Embryonic facial prominence (tissue), 1 donor: ENCODE results near the gene RIOK1.

Experiments
- DNase-seq: peaks from one replicate; pipeline ENCODE4 v3.0.0-alpha.2; 2016; ENCODE audit errors: extremely low spot score

RIOK1 gene

DNA sequence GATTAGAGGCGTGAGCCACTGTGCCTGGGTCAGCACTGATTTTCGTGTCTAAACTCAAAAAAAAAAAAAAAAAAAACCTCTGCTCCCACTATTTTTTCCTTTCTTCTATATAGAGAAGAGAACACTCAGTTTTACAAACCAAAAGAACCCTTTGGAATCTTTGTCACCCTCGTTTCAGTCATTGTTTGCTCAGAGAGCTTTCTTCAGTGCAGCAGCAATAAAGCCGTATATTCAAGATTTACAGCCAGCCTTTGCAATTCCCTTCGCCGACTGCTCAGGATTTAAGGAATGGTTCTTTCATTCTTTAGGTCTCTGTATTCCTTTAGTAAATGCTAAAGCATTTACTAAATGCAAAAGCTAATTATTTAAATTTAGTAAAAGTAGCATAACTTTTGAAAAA is 20.1 kb downstream of the RIOK1 start:
- DNase-seq = no peak

DNA sequence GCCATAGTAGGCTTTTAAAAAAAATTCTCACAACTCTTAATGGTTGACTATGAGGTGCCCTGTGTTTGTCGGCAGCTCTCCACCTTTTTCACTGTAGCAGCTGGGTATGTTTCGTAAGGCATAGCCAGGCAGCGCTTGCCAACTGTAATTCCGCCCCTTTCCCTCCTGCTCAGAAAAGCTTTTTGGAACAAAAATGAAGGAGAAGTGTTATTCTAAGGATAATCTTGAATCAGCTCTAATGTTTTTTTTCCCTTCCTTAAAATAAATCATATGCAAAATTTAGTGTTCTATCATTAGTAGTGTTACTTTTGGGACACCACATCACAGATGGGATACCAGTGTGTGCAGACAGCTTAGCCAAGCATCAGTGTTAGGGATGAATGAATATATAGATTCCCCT is 21.2 kb downstream of the RIOK1 start:
- no peak for DNase-seq

DNA sequence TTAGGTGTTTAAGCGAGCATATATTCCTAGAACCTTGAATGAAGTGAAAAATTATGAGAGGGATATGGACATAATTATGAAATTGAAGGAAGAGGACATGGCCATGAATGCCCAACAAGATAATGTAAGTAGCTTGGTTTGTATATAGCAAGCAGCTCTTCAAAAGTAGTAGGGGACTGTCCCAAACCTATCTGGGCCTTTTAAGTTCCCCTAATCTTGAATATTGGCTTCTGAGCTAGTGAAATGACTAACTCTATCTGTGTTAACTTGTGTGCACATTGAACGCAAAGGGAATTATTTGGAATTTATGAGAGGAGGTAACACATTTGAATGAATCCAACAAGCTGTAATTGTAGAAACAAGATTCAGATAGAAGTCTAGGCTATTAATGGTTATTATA is 21.7 kb downstream of the RIOK1 start:
- DNase-seq = no peak

DNA sequence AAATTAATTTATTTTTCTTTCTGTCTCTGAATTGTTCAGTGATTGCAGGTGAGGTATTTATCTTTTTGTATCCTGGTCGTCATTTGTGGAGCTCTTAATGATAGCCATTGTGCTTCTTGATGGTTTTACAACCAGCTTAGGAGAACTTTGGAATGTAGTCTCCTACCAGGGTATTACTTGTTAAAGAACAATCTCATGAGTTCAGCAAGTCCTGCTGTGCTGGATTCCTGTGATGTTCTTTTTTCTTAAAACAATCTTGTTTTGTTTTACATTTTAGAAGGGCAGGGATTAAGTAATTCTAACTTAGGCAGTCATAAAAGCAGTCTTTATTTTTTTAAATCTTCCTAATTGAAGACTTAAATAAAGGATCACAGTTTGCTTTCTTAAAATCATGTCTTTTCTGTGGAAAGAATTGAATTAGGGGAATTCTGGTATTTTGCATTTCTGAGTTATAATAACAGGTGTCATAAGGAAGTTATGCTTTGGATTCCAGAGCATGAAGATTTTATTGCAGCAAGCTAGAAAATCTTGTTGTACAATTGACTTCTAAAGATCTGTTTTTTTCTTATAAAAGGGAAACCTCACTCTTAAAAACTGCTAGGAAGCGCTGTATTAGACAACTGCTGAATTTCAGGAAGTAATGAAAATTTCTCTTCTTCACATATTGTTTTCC is 23.7 kb downstream of the RIOK1 start:
- no peak for DNase-seq

DNA sequence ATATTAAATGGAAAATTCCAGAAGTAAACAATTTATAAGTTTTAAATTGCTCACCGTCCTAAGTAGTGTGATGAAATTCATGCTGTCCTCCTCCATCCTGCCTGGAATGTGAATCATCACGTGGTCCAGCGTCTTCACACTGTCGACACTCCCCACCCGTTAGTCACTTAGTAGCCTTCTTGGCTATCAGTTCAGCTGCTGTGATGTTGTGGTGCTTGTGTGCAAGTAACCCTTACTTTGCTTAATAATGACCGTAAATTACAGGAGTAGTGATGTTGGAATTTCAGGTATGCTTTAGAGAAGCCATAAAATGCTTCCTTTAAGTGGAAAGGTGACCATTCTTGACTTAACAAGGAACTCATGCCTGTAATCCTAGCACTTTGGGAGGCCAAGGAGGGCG is 25.2 kb downstream of the RIOK1 start:
- no peak for DNase-seq

DNA sequence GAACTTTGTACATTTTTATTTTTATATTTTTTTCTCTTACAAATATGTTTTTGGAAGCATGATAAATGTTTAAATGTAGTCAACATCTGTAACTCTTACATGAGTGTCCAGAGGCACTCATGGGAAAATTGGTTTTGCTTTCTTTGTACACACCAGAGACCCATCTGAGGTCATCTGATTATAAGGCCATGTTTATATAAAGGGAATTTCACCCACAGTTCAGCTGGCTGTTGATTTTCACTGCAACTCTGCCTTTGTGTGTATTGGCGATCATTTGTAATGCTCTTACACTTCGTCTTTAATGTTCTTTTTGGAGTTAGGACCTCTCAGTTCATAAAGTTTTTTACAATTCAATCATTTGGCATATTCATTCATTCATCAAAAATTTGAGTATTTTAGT is 28.1 kb downstream of the RIOK1 start:
- no peak for DNase-seq

DNA sequence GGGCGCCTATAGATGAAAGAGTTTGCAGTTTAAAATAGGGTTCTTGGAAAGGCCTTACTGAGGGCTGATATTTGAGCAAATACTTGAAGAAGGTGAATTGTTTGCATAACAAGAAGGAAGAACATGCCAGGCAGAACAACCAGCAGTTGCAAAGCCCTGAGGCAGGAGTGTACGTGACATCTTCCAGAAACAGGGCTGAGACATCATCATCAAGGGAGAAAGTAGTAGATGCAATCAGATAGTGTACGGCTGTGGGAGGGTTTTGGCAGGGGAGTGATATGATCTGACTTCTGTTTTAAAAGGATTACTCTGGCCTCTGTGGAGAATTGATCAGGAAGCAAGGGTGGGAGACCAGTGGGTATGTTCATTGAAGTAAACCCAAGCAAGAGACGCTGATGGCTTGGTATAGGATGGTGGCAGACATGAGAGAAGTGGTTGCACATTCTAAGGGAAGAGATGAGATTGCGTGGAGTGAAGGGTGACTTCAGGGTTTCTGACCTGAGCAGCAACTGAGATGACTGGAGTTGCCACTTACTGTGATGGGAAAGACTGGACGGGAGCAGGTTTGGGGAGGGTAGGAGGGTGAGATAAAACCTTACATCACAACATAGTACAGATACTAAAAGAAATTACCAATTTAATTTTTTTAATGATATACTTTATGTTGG is 28.8 kb downstream of the RIOK1 start:
- DNase-seq = no peak

DNA sequence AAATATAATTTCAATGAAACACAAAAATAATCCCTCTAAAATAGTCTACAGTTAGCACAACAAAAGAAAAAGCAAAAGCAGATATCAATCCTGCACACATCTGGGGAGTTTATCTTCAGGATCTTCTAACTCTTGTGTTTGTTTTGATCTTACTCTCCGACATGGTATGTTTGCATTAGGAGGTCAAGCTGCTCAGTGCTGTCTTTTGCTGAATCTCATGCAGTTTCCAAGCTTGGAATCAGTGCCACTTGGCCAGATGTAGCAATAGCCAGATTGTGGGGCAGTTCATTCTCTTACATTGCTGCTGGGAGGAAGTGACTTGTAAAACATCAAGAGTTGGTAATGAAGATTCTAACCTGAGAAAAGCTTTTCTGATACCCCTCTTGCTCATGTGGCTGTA is 29.5 kb downstream of the RIOK1 start:
- no peak for DNase-seq

DNA sequence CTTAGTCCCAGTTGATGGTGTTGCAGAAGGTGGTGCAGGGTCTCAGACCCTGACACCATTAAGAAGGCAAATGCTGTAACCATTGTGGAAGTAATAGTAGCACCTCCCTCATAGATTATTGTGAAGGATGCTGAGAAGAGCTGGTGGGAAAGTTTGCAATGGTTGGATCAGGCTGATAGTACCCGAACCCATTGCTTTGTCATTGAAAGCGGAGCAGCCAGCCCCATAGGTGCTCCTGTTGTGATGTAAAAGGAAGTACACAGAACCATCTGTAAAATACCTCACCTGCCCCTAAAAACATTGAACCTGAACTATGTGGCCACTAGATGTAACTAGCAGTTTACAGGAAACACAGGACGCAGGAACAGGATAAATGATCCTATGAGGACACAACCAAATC is 31.5 kb downstream of the RIOK1 start:
- no peak for DNase-seq

DNA sequence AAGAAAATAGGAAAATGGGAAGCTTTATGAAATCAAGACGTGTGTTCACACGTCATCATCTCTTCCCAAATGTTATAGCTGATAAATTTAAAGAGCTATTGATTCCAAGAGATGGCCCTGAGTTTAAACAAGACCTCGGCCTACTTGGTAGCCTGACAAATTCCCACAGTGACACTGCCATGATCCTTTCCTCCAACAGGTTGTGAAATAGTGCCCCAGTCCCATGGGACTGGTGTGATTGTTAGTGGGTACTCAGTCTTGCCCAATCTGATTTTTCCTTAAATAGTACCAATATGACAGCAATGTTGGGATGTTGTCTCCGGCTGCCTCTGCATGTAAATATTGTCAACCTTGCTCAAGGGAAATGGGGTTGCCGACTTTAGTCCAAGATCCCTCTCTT is 34.5 kb downstream of the RIOK1 start:
- no peak for DNase-seq

DNA sequence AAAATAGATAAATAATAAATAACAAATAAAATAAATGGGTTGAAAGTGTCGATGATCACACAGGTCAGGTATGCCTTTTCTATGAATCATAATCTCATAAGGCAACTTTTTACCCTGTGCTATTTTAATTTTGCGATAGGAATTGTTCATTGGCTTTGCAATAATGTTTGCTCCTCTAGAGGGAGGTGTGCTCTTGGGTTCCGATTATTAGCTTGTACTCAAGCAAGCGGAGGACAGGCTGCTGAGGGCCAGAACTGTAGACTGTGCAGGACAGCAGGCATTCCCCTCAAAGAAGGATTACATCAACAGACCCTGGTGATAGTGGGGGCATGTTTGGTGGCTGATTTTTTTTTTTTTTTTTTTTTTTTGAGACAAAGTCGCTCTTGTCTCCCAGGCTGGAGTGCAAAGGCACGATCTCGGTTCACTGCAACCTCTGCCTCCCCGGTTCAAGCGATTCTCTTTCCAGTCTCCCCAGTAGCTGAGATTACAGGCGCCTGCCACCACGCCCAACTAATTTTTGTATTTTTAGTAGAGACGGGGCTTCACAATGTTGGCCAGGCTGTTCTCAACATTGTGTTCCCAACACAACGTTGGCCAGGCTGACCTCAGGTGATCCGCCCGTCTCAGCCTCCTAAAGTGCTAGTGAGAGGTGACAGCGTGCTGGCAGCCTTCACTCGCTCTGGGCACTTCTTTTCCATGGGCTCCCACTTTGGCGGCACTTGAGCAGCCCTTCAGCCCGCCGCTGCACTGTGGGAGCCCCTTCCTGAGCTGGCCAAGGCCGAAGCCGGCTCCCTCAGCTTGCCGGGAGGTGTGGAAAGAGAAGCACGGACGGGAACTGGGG is 35.6 kb downstream of the RIOK1 start:
- no peak for DNase-seq

DNA sequence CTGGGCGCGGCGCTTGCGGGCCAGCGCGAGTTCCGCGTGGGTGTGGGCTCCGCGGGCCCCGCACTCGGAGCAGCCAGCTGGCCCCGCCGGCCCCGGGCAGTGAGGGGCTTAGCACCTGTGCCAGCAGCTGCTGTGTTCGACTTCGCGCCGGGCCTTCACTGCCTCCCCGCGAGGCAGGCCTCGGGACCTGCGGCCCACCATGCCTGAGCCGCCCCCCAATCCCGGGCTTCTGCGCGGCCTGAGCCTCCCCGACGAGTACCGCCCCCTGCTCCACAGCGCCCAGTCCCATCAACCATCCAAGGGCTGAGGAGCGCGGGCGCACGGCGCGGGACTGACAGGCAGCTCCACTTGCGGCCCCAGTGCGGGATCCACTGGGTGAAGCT is 36.2 kb downstream of the RIOK1 start:
- no peak for DNase-seq

DNA sequence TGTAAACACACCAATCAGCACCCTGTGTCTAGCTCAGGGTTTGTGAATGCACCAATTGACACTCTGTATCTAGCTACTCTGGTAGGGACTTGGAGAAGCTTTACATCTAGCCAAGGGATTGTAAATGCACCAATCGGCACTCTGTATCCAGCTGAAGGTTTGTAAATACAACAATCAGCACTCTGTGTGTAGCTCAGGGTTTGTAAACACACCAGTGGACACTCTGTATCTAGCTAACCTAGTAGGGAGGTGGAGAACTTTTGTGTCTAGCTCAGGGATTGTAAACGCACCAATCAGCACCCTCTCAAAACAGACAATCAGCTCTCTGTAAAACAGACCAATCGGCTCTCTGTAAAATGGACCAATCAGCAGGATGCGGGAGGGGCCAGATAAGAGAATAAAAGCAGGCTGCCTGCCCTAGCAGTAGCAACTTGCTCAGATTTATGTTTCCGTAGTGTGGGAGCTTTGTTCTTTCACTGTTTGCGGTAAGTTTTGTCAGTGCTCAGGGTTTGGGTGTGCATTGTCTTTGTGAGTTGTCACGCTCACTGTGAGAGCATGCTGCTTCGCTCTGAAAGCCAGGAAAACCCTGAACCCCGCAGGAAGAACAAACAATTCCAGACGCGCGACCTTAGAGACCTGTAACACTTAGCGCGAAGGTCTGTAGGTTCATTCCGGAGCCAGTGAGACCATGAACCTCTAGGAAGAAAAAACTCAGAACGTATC is 37.0 kb downstream of the RIOK1 start:
- no peak for DNase-seq

DNA sequence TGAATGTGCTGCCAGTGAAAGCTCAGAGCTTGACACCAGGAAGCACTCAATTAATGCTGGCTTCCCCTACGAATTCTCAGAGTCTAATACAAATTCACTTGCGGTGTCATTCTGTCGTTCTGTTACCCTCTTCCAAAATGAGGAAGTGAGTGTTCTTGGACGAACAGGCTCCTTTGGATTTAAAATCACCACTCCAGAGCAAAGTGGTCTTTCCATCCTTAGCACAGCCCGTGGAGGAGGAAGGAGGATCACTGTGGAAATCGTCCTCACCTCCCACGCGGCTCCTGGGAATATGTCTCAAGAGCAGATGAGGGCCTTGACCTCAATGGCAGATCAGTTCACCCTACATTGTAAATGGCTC is 41.7 kb downstream of the RIOK1 start:
- DNase-seq = no peak

DNA sequence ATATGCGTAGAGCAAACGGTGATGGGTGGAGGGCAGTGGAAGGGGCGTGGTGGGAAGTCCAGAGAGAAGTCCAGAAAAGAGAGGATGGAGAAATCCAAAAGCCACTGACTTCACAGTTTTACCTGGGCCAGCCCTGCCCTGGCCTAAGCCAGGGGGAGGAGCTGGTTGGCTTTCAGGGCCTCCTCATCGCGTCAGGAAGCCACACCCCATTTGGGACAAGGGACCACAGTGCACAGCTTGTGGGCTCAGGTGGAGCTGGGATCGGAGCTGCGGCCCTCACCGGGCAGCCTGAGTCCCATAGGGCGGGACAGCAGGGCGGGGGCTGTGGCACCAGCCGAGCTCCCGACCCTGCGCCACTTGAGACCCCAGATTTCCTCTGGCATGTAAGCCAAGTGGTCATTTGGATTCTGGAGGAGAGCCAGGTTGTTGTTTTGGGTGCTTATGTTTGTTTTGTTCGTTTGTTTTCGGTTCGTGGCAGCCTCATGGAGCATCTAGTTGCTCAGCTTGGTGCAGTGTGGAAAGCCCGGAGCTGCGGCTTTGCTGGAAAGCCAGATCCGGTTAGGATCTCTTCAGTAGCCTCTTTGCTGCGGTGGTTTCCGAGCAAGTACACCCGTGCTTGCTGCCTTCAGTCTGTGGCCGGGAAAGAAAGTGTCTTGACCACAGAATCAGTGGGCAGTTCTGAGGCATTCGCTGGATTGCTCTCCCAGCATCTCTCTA is 42.2 kb downstream of the RIOK1 start:
- DNase-seq = no peak

DNA sequence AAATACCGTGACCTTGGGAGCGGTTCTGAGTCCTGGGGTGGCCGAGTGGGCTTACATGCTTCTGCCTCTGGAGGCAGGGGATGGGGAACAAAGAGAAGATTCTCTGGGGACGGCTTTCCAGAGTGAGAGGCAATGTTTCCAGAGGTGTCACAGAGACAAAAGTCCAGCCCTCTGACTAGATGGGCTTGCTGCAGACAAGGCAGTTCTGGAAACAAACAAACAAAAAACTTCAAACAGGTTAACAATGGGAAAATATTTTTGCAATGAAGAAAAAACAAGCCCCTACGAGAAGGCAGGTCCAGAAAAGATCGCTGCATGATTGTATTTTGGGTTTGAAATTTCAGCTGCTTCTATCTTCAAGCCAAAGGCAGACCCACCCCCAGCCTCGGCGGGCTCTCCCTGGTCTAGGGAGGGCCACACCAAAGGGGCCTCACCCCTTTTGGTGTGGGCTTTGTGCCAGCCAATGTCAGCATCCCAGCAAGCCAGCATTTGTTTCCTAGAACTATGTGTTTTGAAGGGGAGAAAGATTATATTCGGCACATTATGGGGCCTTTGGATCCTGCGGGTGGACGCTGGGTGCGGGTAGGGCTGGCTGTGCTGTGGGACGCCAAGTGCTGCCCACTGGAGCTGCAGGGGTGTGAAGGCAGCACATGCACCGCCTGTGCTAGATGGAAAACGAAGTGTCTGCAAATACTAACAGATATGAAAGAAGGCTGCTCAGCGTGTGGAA is 42.9 kb downstream of the RIOK1 start:
- no peak for DNase-seq

DNA sequence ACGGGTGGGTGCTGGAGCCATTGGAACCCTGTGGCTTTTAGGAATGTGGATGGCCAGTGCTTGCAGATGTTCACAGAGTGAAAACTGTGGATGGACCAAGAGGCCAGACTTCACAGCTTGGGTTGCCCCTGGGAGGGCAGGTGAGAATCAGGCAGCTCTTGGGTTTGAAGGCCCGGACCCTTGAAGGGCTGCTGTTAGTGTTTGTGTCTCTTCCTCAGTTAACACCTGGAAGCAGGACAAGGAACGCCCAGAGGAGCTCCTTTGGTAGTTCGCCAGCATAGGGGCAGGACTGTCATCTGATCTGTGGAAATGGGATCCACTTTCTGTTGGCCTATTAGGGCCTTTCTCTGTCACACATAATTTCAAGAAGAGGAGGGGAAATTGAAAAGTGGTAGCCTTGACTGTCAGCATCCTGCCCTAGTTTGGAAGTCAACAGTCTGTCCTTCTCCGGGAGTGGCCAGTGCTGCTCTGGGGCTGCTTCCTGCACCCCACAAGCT is 43.6 kb downstream of the RIOK1 start:
- DNase-seq = no peak

DNA sequence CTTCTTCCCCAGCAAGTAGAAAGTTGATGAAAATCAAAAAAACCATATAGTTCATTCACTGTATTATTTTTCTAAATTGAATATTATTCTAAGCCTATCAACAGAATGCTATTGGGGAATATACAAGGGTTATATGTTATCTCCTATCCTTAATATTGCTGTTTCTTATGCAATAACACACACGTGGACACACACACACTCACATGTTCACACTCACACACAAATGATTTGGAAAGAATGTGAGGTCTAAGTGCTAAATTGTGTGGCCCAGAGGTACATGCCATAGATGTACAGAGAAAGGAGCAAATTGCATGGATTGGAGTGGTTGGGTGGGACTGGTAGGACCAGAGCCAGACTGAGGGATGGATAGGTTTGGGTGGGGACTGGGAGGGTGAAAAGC is 45.1 kb downstream of the RIOK1 start:
- no peak for DNase-seq

DNA sequence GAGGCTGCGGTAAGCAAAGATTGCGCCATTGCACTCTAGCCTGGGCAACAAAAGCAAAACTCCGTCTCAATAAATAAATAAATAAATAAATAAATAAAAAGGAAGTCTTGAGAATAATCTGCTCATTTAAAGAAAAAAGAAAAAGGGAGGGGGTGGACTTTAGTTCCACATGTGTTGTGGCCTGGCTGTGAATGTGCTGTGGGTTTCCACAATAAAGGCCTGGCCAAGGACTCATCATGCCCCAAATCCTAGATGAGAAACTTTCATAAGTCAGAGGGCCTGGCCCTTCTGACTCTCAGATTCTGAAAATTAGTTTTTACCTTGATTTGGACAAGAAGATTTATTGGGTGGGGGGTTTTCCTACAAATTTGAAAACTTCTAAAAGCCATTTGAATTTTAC is 48.4 kb downstream of the RIOK1 start:
- DNase-seq = no peak

DNA sequence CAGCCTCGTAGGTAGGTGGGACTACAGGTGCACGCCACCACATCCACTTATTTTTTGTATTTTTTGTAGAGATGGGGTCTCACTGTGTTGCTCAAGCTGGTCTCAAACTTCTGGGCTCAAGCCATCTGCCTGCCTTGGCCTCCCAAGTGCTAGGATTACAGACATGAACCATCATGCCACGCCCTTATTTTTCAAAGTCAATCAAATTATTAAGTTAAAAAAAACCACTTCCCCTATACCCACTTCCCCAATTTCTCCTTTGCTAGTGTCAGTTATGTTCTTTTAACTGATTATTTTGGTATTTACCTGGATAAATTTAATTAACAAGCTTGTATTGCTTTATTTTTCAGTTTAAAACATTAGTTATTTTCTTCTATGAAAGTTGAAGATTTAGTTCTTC is 49.6 kb downstream of the RIOK1 start:
- no peak for DNase-seq

DNA sequence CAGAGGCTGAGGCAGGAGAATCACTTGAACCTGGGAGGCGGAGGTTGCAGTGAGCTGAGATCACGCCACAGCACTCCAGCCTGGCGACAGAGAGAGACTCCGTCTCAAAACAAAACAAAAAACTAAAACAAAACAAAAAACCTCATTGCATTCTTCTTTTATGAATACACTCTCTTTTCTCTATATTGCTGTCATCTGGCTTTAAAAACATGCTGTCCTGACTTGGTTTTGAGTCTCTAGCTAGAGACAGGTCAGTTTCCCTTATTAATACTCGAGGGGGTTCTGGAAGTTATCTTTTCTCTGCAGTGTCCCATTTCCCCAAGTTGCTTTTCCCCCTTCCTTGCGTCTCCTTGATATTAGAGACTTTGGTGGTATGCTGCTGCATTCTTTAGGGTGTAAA is 50.9 kb downstream of the RIOK1 start:
- DNase-seq = no peak
